A673 (cell line): ENCODE data around the gene NRSN1.

ENCODE experiments used
- CTCF ChIP-seq: fragments of 300-800, 200-600 bp; sonication (generic); conservative IDR thresholded peaks from 2 replicates; pipeline ENCODE4 v1.5.1; 2017; ENCODE audit warnings: low read depth, mild to moderate bottlenecking, antibody characterized with exemption, low read length, moderate library complexity, mixed read lengths
- EZH2 ChIP-seq: fragments of 200-600 bp; sonication (generic); IDR thresholded peaks from 2 replicates; pipeline ENCODE4 v1.6.1; 2017; ENCODE audit warnings: borderline replicate concordance, low read depth, mild to moderate bottlenecking, mixed read lengths, antibody characterized with exemption, low read length; ENCODE audit not compliant: poor library complexity, severe bottlenecking

GRCh38 chr6:24080711-24081110 is 45.3 kb upstream of the NRSN1 start:
- TF ChIP-seq CTCF (no peak), EZH2 (no peak)
